Brain microvascular endothelial cell (primary cell): ENCODE data around the gene CAT.

Source experiments
- DNase-seq: peaks from one replicate; pipeline ENCODE4 v3.0.0-alpha.2; 2020
- H3K27ac ChIP-seq: fragments of 250-450 bp; sonication (Bioruptor Pico); 2 replicates; pipeline ENCODE4 v1.5.1; 2020; ENCODE audit warnings: mild to moderate bottlenecking, moderate library complexity
- H3K27me3 ChIP-seq: fragments of 250-450 bp; sonication (Bioruptor Pico); replicated peaks from 2 replicates; pipeline ENCODE4 v1.5.1; 2020; ENCODE audit warnings: mild to moderate bottlenecking
- H3K36me3 ChIP-seq: fragments of 250-450 bp; sonication (Bioruptor Pico); replicated peaks from 2 replicates; pipeline ENCODE4 v1.5.1; 2020; ENCODE audit warnings: mild to moderate bottlenecking
- H3K4me3 ChIP-seq: 2 replicates; pipeline ENCODE4 v1.5.1; 2011; ENCODE audit warnings: low read depth, mild to moderate bottlenecking, control low read depth, low read length, moderate library complexity
- in situ Hi-C: cut with HindIII; loops from 2 replicates; pipeline ENCODE4 v1.10.0; 2017; ENCODE audit warnings: low sequenced_read_pairs, low pct_ligation_motif_present
- TF ChIP-seq, protein P1 (sequence below): IDR thresholded peaks from 2 replicates; pipeline ENCODE4 v1.5.1; 2011; ENCODE audit warnings: low read depth, mild to moderate bottlenecking, moderate library complexity, low read length, control low read depth, inconsistent platforms; ENCODE audit errors: missing control alignments

Gene CAT

DNA sequence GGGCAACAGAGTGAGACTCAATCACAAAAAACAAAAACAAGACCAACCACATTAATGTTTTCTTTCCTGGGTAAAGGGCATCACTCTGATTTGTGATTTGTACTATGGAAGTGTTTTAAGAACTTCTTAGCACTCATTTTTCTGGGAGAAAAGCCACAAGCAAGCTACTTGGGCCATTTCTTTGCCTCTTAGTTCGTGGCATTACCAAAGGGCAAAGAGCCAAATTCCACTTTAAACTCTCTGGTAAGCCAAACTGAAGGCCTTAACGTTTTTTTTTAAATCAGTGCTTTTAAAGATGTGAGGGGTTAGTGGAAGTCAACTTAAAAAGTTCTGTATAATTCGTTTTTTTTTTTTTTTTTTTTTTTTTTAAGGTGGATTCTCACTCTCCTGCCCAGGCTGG is 36.9 kb downstream of the CAT start:
- peaks cover 9% of the 10 kb centered on the region for H3K36me3 ChIP-seq
- in situ Hi-C loops = loop anchor here (25.0 kb wide), 1 partner anchor 313 kb away; no protein-coding TSS in a partner anchor
- no peak overlapping the region for H3K27ac ChIP-seq
- no peak for DNase-seq
- H3K27me3 ChIP-seq = no peaks in the 10 kb centered on the region
- TF ChIP-seq, protein P1, sequence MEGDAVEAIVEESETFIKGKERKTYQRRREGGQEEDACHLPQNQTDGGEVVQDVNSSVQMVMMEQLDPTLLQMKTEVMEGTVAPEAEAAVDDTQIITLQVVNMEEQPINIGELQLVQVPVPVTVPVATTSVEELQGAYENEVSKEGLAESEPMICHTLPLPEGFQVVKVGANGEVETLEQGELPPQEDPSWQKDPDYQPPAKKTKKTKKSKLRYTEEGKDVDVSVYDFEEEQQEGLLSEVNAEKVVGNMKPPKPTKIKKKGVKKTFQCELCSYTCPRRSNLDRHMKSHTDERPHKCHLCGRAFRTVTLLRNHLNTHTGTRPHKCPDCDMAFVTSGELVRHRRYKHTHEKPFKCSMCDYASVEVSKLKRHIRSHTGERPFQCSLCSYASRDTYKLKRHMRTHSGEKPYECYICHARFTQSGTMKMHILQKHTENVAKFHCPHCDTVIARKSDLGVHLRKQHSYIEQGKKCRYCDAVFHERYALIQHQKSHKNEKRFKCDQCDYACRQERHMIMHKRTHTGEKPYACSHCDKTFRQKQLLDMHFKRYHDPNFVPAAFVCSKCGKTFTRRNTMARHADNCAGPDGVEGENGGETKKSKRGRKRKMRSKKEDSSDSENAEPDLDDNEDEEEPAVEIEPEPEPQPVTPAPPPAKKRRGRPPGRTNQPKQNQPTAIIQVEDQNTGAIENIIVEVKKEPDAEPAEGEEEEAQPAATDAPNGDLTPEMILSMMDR = no peak
- no peak overlapping the region for H3K4me3 ChIP-seq

- H3K27me3 ChIP-seq = no peaks in the 10 kb centered on the region
- DNase-seq = no peak
- H3K36me3 ChIP-seq = peaks cover 3% of the 10 kb centered on the region
- TF ChIP-seq, protein P1 = no peak
- H3K4me3 ChIP-seq = no peak overlapping the region
- H3K27ac ChIP-seq = no peak overlapping the region
- in situ Hi-C loops = loop anchor here (25.0 kb wide), 1 partner anchor 315 kb away; no protein-coding TSS in a partner anchor
These were observed 38.1 kb downstream of the CAT start for GRCh38 chr11:34476849-34477248.

- in situ Hi-C loops = loop anchor here (25.0 kb wide), 1 partner anchor 317 kb away; no protein-coding TSS in a partner anchor
- no peaks in the 10 kb centered on the region for H3K27me3 ChIP-seq
- H3K27ac ChIP-seq = no peak overlapping the region
- H3K4me3 ChIP-seq = no peak overlapping the region
- H3K36me3 ChIP-seq = no peaks in the 10 kb centered on the region
- TF ChIP-seq, protein P1 = no peak
- DNase-seq = no peak
These were observed 40.3 kb downstream of the CAT start for GRCh38 chr11:34478845-34479663.

- Histone ChIP-seq H3K27me3 (no peaks in the 10 kb centered on the region), H3K27ac (no peak overlapping the region), H3K36me3 (no peaks in the 10 kb centered on the region), H3K4me3 (no peak overlapping the region)
- peak; percentile 53 for DNase-seq
- TF ChIP-seq, protein P1 = no peak
- in situ Hi-C loops = loop anchor here (25.0 kb wide), 1 partner anchor 318 kb away; no protein-coding TSS in a partner anchor
These were observed 41.6 kb downstream of the CAT start for GRCh38 chr11:34480314-34480713.

- in situ Hi-C loops = loop anchor here (25.0 kb wide), 1 partner anchor 319 kb away; no protein-coding TSS in a partner anchor
- Histone ChIP-seq H3K36me3 (no peaks in the 10 kb centered on the region), H3K4me3 (no peak overlapping the region), H3K27ac (no peak overlapping the region), H3K27me3 (no peaks in the 10 kb centered on the region)
- DNase-seq = no peak
- TF ChIP-seq, protein P1 = no peak
These were observed 42.6 kb downstream of the CAT start for GRCh38 chr11:34481307-34481706.
